Measurements from ENCODE around the gene KCTD15.

Gene KCTD15

DNA sequence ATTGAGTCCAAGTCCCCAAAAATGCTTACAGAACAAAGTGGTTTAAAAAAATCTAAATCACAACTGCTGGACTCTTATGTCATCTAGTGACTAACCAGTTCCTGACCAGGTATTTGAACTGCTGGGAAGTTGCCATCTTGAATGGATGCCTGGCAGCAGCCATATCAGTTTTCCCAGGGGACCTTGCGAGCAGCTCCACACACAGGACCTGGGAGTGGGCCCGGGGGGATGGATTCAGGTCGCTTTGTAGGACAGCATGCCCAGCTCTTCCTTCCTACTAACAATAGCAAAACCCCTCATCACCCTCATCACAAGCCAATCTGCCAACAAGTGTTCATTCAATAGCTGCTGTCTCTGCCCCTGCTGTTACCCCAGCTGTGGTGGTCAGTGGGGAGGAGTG, 65.3 kb downstream of the KCTD15 start:
- no peak for FAIRE-seq

DNA sequence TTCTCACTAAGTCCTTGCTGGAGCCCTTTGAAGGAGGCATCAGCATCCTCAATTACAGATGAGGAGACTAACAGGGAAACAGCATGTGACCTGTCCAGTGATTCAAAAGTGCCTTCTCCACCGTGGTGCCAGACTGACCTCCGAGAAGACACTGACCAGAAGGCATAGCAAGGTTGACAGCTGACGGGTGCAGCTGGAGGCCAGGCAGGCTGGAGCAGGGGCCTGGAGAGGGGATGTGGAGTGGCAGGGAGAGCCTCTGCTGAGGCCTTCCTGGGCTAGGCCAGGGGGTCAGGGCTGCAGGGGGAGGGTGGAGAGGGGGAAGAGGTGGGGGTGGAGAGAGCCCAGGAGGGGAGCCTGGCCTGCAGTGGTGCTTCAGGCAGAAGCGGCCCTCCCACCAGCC, 66.3 kb downstream of the KCTD15 start:
- FAIRE-seq = no peak

DNA sequence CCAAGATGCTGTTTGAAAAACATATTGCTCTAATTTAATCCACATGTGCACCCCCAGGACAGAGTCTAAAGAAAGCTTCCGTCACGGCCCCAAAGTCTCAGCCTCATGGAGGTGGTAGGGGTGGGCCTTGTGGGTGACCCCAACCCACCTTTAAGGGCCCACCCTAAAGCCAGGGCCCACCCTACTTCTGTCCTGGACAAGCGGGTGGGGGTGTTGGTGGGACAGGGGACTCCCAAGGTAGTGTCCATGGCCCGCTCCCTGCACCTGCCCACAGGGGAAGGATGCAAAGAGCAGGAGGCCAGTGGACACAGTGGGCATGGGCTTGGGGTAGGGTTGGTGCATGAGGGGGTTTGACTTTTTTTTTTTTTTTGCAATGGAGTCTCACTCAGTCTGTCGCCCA, 66.8 kb downstream of the KCTD15 start:
- no peak for FAIRE-seq

DNA sequence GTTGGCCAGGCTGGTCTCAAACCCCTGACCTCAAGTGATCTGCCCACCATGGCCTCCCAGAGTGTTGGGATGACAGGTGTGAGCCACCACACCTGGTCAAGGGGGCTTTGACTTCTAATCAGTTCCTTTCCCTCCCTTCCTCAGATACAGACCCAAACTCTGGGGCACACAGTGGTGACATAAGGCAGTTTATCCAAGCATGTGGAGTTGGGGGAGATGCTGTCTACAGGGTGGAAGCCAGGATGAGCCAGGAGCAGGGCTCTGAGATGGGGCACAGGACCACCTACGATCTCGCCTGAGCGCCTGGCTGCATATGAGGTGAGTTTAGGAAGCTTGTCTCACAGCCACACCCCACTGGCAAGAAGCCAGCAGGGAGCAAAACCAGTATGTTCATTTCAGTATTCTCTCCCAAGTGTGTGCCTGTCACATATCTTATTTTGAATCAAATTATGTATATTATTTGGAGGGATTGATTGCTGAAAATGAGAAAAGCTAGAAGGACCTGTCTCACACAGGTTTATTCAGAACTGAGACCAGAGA, 67.7 kb downstream of the KCTD15 start:
- no peak for FAIRE-seq

DNA sequence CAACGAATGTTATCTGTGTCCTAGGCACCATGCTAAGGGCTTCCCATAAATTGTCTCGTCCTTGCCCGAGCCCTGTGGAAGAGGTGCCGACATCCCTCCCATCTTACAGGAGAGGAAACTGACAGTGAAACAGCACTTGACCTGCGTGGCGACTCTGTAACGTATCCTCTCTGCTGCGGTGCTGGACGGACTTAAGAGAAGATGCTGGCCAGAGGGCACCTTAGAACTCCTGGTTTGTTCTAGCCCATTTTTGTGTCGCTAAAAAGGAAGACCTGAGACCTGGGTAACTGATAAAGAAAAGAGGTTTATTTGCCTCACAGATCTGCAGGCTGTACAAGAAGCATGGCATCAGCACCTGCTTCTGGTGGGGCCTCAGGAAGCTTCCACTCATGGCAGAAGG, 68.6 kb downstream of the KCTD15 start:
- FAIRE-seq = no peak

Data from endometrium (tissue), 2 donors.